H1 (cell line): ENCODE results near the gene KBTBD12. TPM values are rescaled to one million over a fixed set of nuclear protein-coding genes. Genes with fewer than 3 reads are reported as not detected.

Experiments used
- CTCF ChIA-PET: fragments of 300-600 bp; sonication (Branson Sonifier 250); formaldehyde crosslinking; loops from one replicate; lab custom pipeline; 2021; ENCODE audit not compliant: partially characterized antibody; lab: Charles Lee
- POLR2A ChIA-PET: fragments of 300-600 bp; sonication (Branson Sonifier 250); formaldehyde crosslinking; loops from one replicate; lab custom pipeline; 2021; ENCODE audit warnings: inconsistent platforms; ENCODE audit not compliant: partially characterized antibody; lab: Charles Lee
- DNase-seq, 2 experiments: peaks; one replicate each; pipeline versions ENCODE4 v3.0.0 to v3.0.0-alpha.2; 2010 to 2022; ENCODE audit warnings: low spot score in 2 of 2, low read depth in 1 of 2, mixed read lengths in 1 of 2
- FAIRE-seq: peaks from 2 replicates; lab custom pipeline; 2011; peaks lifted over from hg19 to GRCh38; lab: Jason Lieb, UNC
- H2AFZ ChIP-seq: 2 replicates; pipeline ENCODE4 v1.8.1; 2012; ENCODE audit warnings: low read length, inconsistent platforms
- H2AK5ac ChIP-seq: 2 replicates; pipeline ENCODE4 v1.6.1; 2013; ENCODE audit warnings: low read depth, low read length
- H2BK120ac ChIP-seq: replicated peaks from 2 replicates; pipeline ENCODE3; 2013; ENCODE audit warnings: low read depth, low read length, inconsistent platforms
- H2BK12ac ChIP-seq: 2 replicates; pipeline ENCODE4 v1.6.1; 2013; ENCODE audit warnings: low read depth, low read length
- H2BK15ac ChIP-seq: 2 replicates; pipeline ENCODE4 v1.6.1; 2013; ENCODE audit warnings: low read length
- H2BK20ac ChIP-seq: 2 replicates; pipeline ENCODE4 v1.6.1; 2013; ENCODE audit warnings: low read length
- H2BK5ac ChIP-seq: 2 replicates; pipeline ENCODE4 v1.6.1; 2013; ENCODE audit warnings: low read depth, low read length
- H3K14ac ChIP-seq: 2 replicates; pipeline ENCODE4 v1.6.1; 2013; ENCODE audit warnings: inconsistent platforms; ENCODE audit not compliant: insufficient read length
- H3K18ac ChIP-seq: 2 replicates; pipeline ENCODE4 v1.6.1; 2013; ENCODE audit warnings: low read length; ENCODE audit errors: extremely low read depth
- H3K23ac ChIP-seq: 2 replicates; pipeline ENCODE4 v1.6.1; 2013; ENCODE audit warnings: inconsistent platforms; ENCODE audit not compliant: insufficient read length
- H3K23me2 ChIP-seq: 2 replicates; pipeline ENCODE4 v1.6.1; 2013; ENCODE audit warnings: low read depth, low read length
- H3K27ac ChIP-seq: 2 replicates; pipeline ENCODE4 v1.6.1; 2011; ENCODE audit warnings: low read depth, low read length, inconsistent platforms
- H3K27me3 ChIP-seq, 4 experiments: replicated peaks in 1 of 4; 1 replicate in 1 of 4; 2 replicates in 3 of 4; pipeline versions ENCODE4 v1.6.1 to v1.8.1; 2011 to 2013; ENCODE audit warnings: low read length in 3 of 4, mild to moderate bottlenecking in 3 of 4, inconsistent platforms in 2 of 4, mixed read lengths in 2 of 4, moderate library complexity in 1 of 4; ENCODE audit not compliant: control insufficient read depth in 3 of 4, insufficient read depth in 3 of 4; ENCODE audit errors: extremely low read depth in 1 of 4
- H3K36me3 ChIP-seq, 4 experiments: 2 replicates each; pipeline versions ENCODE4 v1.6.1 to v1.8.1; 2011 to 2013; ENCODE audit warnings: mild to moderate bottlenecking in 4 of 4, low read length in 3 of 4, moderate library complexity in 2 of 4, control low read depth in 1 of 4, inconsistent platforms in 1 of 4; ENCODE audit not compliant: insufficient read depth in 4 of 4, control insufficient read depth in 2 of 4
- H3K4ac ChIP-seq: replicated peaks from 2 replicates; pipeline ENCODE3; 2013; ENCODE audit warnings: low read length, low read depth, mixed read lengths, inconsistent platforms; ENCODE audit not compliant: insufficient read length
- H3K4me1 ChIP-seq, 4 experiments: replicated peaks in 1 of 4; 1 replicate in 1 of 4; 2 replicates in 3 of 4; pipeline versions ENCODE4 v1.6.1 to v1.8.1; 2011 to 2013; ENCODE audit warnings: low read length in 3 of 4, inconsistent platforms in 2 of 4, mixed read lengths in 1 of 4; ENCODE audit not compliant: insufficient read depth in 4 of 4, control insufficient read depth in 3 of 4
- H3K4me2 ChIP-seq, 2 experiments: 2 replicates each; pipeline versions ENCODE4 v1.6.1 to v1.8.1; 2011 to 2013; ENCODE audit warnings: low read depth in 2 of 2, low read length in 2 of 2, control low read depth in 1 of 2, inconsistent platforms in 1 of 2, mild to moderate bottlenecking in 1 of 2; ENCODE audit not compliant: insufficient read depth in 1 of 2
- H3K4me3 ChIP-seq, 4 experiments: fragments of 200-600, 300-600 bp in 1 of 4; sonication (generic), shearing (Covaris generic), sonication (Bioruptor Twin) in 1 of 4; 2 replicates each; pipeline versions ENCODE4 v1.5.1 to v1.8.1; 2011 to 2016; ENCODE audit warnings: low read length in 4 of 4, low read depth in 3 of 4, control low read depth in 2 of 4, inconsistent platforms in 2 of 4, mild to moderate bottlenecking in 2 of 4, mixed read lengths in 1 of 4, moderate library complexity in 1 of 4; ENCODE audit not compliant: insufficient read depth in 2 of 4; ENCODE audit errors: extremely low read depth in 1 of 4
- H3K56ac ChIP-seq: replicated peaks from 2 replicates; pipeline ENCODE3; 2013; ENCODE audit warnings: low read depth, mild to moderate bottlenecking, mixed read lengths, low read length, inconsistent platforms; ENCODE audit not compliant: insufficient read length
- H3K79me1 ChIP-seq: 2 replicates; pipeline ENCODE4 v1.6.1; 2013; ENCODE audit warnings: low read depth, low read length, control low read depth
- H3K79me2 ChIP-seq, 2 experiments: 2 replicates each; pipeline versions ENCODE4 v1.6.1 to v1.8.1; 2012 to 2013; ENCODE audit warnings: low read length in 2 of 2, mild to moderate bottlenecking in 2 of 2, inconsistent platforms in 1 of 2; ENCODE audit not compliant: insufficient read depth in 2 of 2, control insufficient read depth in 1 of 2
- H3K9ac ChIP-seq, 4 experiments: replicated peaks in 1 of 4; 1 replicate in 1 of 4; 2 replicates in 3 of 4; pipeline versions ENCODE4 v1.6.1 to v1.8.1; 2011 to 2013; ENCODE audit warnings: low read depth in 3 of 4, low read length in 3 of 4, control low read depth in 2 of 4, mild to moderate bottlenecking in 2 of 4, moderate library complexity in 2 of 4, inconsistent platforms in 1 of 4; ENCODE audit errors: extremely low read depth in 1 of 4
- H3K9me3 ChIP-seq, 2 experiments: 2 replicates each; pipeline versions ENCODE4 v1.6.1 to v1.8.1; 2012 to 2013; ENCODE audit warnings: mild to moderate bottlenecking in 2 of 2, moderate library complexity in 2 of 2, control low read depth in 1 of 2, inconsistent platforms in 1 of 2, low read depth in 1 of 2, low read length in 1 of 2, mixed read lengths in 1 of 2; ENCODE audit not compliant: insufficient read depth in 2 of 2
- H4K20me1 ChIP-seq, 2 experiments: replicated peaks in 1 of 2; 2 replicates each; pipeline versions ENCODE3 to v1.8.1; 2011 to 2013; ENCODE audit warnings: inconsistent platforms in 2 of 2, low read length in 2 of 2, mild to moderate bottlenecking in 1 of 2; ENCODE audit not compliant: insufficient read depth in 2 of 2, control insufficient read depth in 1 of 2
- H4K5ac ChIP-seq: 2 replicates; pipeline ENCODE4 v1.6.1; 2013; ENCODE audit warnings: low read length, low read depth, mixed read lengths, inconsistent platforms; ENCODE audit not compliant: insufficient read length
- H4K8ac ChIP-seq: 2 replicates; pipeline ENCODE4 v1.8.0; 2013; ENCODE audit warnings: mild to moderate bottlenecking, moderate library complexity, low read length, inconsistent platforms; ENCODE audit not compliant: insufficient read depth; ENCODE audit errors: extremely low read depth
- H4K91ac ChIP-seq: replicated peaks from 2 replicates; pipeline ENCODE3; 2013; ENCODE audit warnings: low read length, mixed read lengths, inconsistent platforms; ENCODE audit not compliant: insufficient read length
- CREB1 ChIP-seq: IDR thresholded peaks from 2 replicates; pipeline ENCODE4 v1.6.1; 2012; ENCODE audit warnings: inconsistent platforms
- KDM4A ChIP-seq: IDR thresholded peaks from one replicate; pipeline ENCODE4 v1.7.1; 2012; ENCODE audit warnings: low read depth, mild to moderate bottlenecking, moderate library complexity, low read length, inconsistent platforms; ENCODE audit not compliant: severe bottlenecking
- TAF7 ChIP-seq: optimal IDR thresholded peaks from 2 replicates; pipeline ENCODE3; 2011; ENCODE audit warnings: low read depth, mild to moderate bottlenecking, inconsistent platforms, low read length, moderate library complexity, borderline replicate concordance
- TEAD4 ChIP-seq: IDR thresholded peaks from 2 replicates; pipeline ENCODE4 v1.6.1; 2012; ENCODE audit warnings: low read depth, low read length, inconsistent platforms, mixed read lengths
- WGBS, 2 experiments: shearing (Covaris generic) in 1 of 2; methylation state at CpG; one replicate each; pipeline versions ENCODE4 v1.1.6 to v1.1.7; 2013 to 2015; ENCODE audit warnings: low lambda C conversion rate in 2 of 2, mixed read lengths in 2 of 2, inconsistent platforms in 1 of 2, low coverage in 1 of 2, missing lambda C conversion rate in 1 of 2; ENCODE audit not compliant: insufficient replicate concordance in 2 of 2, insufficient coverage in 1 of 2, insufficient read length in 1 of 2; ENCODE audit errors: extremely low coverage in 1 of 2, missing lambda C conversion rate in 1 of 2; 5-methylcytosine and 5-hydroxymethylcytosine counted together
- polyA plus RNA-seq, 7 experiments: library from polyadenylated mRNA; depleted of rRNA in 3 of 7; stranded (reverse) in 5 of 7; unstranded in 2 of 7; fragments of >200 nt in 5 of 7; fragments of 200-250 nt in 2 of 7; gene quantifications; 1 replicate in 5 of 7; 2 replicates in 1 of 7; 4 replicates in 1 of 7; pipeline versions ENCODE4 v1.2.1 to v1.2.3, GENCODE V29; 2011 to 2013; ENCODE audit warnings: missing spikeins in 2 of 7, mixed read lengths in 2 of 7
- total RNA-seq: library from RNA; stranded (reverse); fragmentation: NEBNext Ultra II Directional; extraction: Animal tissue kit (Norgen Biotek cat#: 25700); gene quantifications from 2 replicates; pipeline ENCODE4 v1.2.1, GENCODE V29; 2021

KBTBD12 gene
- total and polyA plus RNA-seq, 2 of the 8 experiments (the other 6 are each of a cell fraction or from before 2014, with no cell fraction given), result 0.33 to 0.63 TPM

DNA sequence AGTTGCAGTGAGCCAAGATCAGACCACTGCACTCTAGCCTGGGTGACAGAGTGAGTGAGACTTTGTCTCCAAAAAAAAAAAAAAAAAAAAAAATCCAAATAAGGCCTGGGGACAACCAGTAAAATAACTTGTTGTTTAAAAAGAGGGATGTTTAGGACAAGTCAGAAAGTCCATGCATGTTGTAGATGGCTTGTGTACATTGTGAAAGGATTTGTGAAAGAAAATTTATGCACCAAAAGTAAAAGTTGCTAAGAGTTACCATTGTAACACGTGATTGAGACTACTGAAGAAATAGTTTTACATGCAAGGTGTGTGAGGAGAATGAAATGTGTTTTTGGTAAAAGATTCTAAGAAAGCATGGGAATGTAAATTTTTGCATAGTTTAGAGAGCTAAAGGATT, 101.5 kb downstream of the KBTBD12 start:
- Histone ChIP-seq H4K91ac (no peak overlapping the region), H3K36me3 (no peaks in the 10 kb centered on the region), H3K23ac (no peak overlapping the region), H3K4me2 (no peak overlapping the region), H2BK20ac (no peak overlapping the region), H4K20me1 (no peaks in the 10 kb centered on the region), H3K56ac (no peak overlapping the region), H3K14ac (no peak overlapping the region), H2BK5ac (no peak overlapping the region), H3K4ac (no peak overlapping the region), H2AFZ (no peak overlapping the region), H2BK120ac (no peak overlapping the region), H3K27me3 (no peaks in the 10 kb centered on the region), H4K5ac (no peak overlapping the region), H3K4me1 (peaks cover 0 to under 1% (median 0%) of the 10 kb centered on the region in 4 experiments; a peak in 1 of 7 replicates), H3K9ac (no peak overlapping the region), H3K4me3 (no peak overlapping the region), H2BK15ac (no peak overlapping the region), H4K8ac (no peak overlapping the region), H3K18ac (no peak overlapping the region), H2BK12ac (no peak overlapping the region), H3K9me3 (peaks cover 4 to 5% of the 10 kb centered on the region in 2 experiments; a peak in 3 of 4 replicates), H3K79me2 (no peaks in the 10 kb centered on the region), H2AK5ac (no peak overlapping the region), H3K23me2 (no peaks in the 10 kb centered on the region), H3K79me1 (no peaks in the 10 kb centered on the region), H3K27ac (no peak overlapping the region)
- FAIRE-seq (no peak), DNase-seq (no peak)
- POLR2A ChIA-PET, result no interaction called here
- TF ChIP-seq TEAD4 (no peak), CREB1 (no peak), KDM4A (no peak), TAF7 (no peak)
- CTCF ChIA-PET, result interaction anchor here (0.7 kb wide), 1 partner anchor 55 kb away, joined by 3 read pairs; no protein-coding TSS in a partner anchor
- WGBS, 2 experiments, result 77% methylated on average over 1 of the region's 1 CpG; no CpG with 5 or more reads in 1 of the 2 experiments
